Measurements from ENCODE around the gene GZMM. TPM values are rescaled to one million over a fixed set of nuclear protein-coding genes. Genes with fewer than 3 reads are reported as not detected.

Gene GZMM
- total and polyA plus RNA-seq, 2 of the 13 experiments (the other 11 are each of a cell fraction or from before 2014, with no cell fraction given) = 0.07 TPM; not detected in 1

GRCh38 chr19:506404-507285, 37.2 kb upstream of the GZMM start (continued):
- peak; percentile 60 for TF ChIP-seq ZFP91 (CRISPR knock-in tag; IDR thresholded peaks at IDR 0.05; ENCODE audit: borderline replicate concordance)
- 0 out of 2 replicates have a peak, but pooled peaks have one; percentile 37 for TF ChIP-seq MLX (CRISPR knock-in tag; IDR thresholded peaks at IDR 0.05)
- TF ChIP-seq KDM2A (CRISPR knock-in tag; IDR thresholded peaks at IDR 0.05; ENCODE audit: borderline replicate concordance, low read depth) = peak; percentile 71; the same call in 1 of the 2 replicates
- TF ChIP-seq TEAD3 (CRISPR knock-in tag; optimal IDR thresholded peaks at IDR 0.05; ENCODE audit: borderline replicate concordance) = peak; percentile 60
- 0 out of 2 replicates have a peak, but pooled peaks have one; percentile 50 for TF ChIP-seq EEA1 (CRISPR knock-in tag; IDR thresholded peaks at IDR 0.05; ENCODE audit: borderline replicate concordance)
- no peak for TF ChIP-seq ZNF446 (CRISPR knock-in tag; IDR thresholded peaks at IDR 0.05)
- peak; percentile 72; the same call in 1 of the 2 replicates for TF ChIP-seq GATAD2A (CRISPR knock-in tag; IDR thresholded peaks at IDR 0.05)
- TF ChIP-seq DNMT3B (CRISPR knock-in tag; conservative IDR thresholded peaks at IDR 0.05) = no peak; the same call in 1 of the 2 replicates
- TF ChIP-seq BCLAF1 (IDR thresholded peaks at IDR 0.05) = no peak
- peak; percentile 79 for TF ChIP-seq MTA1 (CRISPR knock-in tag; IDR thresholded peaks at IDR 0.05; ENCODE audit: borderline replicate concordance)
- TF ChIP-seq MXD4 (CRISPR knock-in tag; IDR thresholded peaks at IDR 0.05) = 0 out of 2 replicates have a peak, but pooled peaks have one; percentile 37
- peak; percentile 67; the same call in 1 of the 2 replicates for TF ChIP-seq ZNF772 (CRISPR knock-in tag; IDR thresholded peaks at IDR 0.05)
- TF ChIP-seq ZNF572 (CRISPR knock-in tag; IDR thresholded peaks at IDR 0.05) = peak; percentile 44; the same call in 1 of the 2 replicates
- TF ChIP-seq ZNF251 (CRISPR knock-in tag; IDR thresholded peaks at IDR 0.05) = no peak
- 0 out of 2 replicates have a peak, but pooled peaks have one; percentile 36 for TF ChIP-seq ZBTB37 (CRISPR knock-in tag; IDR thresholded peaks at IDR 0.05)
- 0 out of 2 replicates have a peak, but pooled peaks have one; percentile 16 for TF ChIP-seq ZNF598 (CRISPR knock-in tag; IDR thresholded peaks at IDR 0.05; ENCODE audit: borderline replicate concordance)
- TF ChIP-seq GLMP (CRISPR knock-in tag; IDR thresholded peaks at IDR 0.05; ENCODE audit: borderline replicate concordance) = no peak

Measured in HepG2 (cell line).